GM20000 (cell line): Measurements from ENCODE around the gene TSPAN13.

Experiments
- DNase-seq: peaks from one replicate; pipeline ENCODE4 v3.0.0; 2012; ENCODE audit warnings: low spot score
- CTCF ChIP-seq: IDR thresholded peaks from 2 replicates; pipeline ENCODE4 v1.5.1; 2012; ENCODE audit warnings: mild to moderate bottlenecking, control low read depth; ENCODE audit errors: extremely low read depth, missing control alignments

TSPAN13 gene

GRCh38 chr7:16753932-16754855, 639 bp downstream of the TSPAN13 start:
- TF ChIP-seq CTCF: no peak
- peak; percentile 19 for DNase-seq

- DNase-seq: no peak
- TF ChIP-seq CTCF: no peak
Observed at GRCh38 chr7:16754856-16755317, 1.3 kb downstream of the TSPAN13 start.

- DNase-seq: no peak
- no peak for TF ChIP-seq CTCF
Observed at GRCh38 chr7:16755397-16755796, 1.8 kb downstream of the TSPAN13 start.

GRCh38 chr7:16758036-16758435, 4.5 kb downstream of the TSPAN13 start:
- no peak for TF ChIP-seq CTCF

GRCh38 chr7:16758631-16759611, 5.4 kb downstream of the TSPAN13 start:
- DNase-seq: no peak
- no peak for TF ChIP-seq CTCF

More at GRCh38 chr7:16758036-16758435, 4.5 kb downstream of the TSPAN13 start:
- DNase-seq: no peak

- TF ChIP-seq CTCF: no peak
- DNase-seq: no peak
Observed at GRCh38 chr7:16759840-16760239, 6.3 kb downstream of the TSPAN13 start.
